Neuronal stem cell (in vitro differentiated cells): ENCODE results near the gene TMEM164.

Source experiments
- DNase-seq: peaks from one replicate; pipeline ENCODE4 v3.0.0-alpha.2; 2013; ENCODE audit warnings: low spot score
- H2AFZ ChIP-seq: one replicate; pipeline ENCODE4 v1.6.1; 2013; ENCODE audit warnings: mild to moderate bottlenecking, low read length, inconsistent platforms
- H2AK5ac ChIP-seq: 2 replicates; pipeline ENCODE4 v1.6.1; 2013; ENCODE audit warnings: low read depth, mild to moderate bottlenecking, inconsistent platforms, low read length, moderate library complexity, mixed read lengths
- H2BK120ac ChIP-seq: 2 replicates; pipeline ENCODE4 v1.6.1; 2013; ENCODE audit warnings: low read depth, mild to moderate bottlenecking, inconsistent platforms, low read length, moderate library complexity, mixed read lengths
- H2BK12ac ChIP-seq: one replicate; pipeline ENCODE4 v1.6.1; 2013; ENCODE audit warnings: low read length, inconsistent platforms
- H2BK15ac ChIP-seq: 2 replicates; pipeline ENCODE4 v1.6.1; 2013; ENCODE audit warnings: mild to moderate bottlenecking, low read length, inconsistent platforms, mixed read lengths
- H2BK5ac ChIP-seq: one replicate; pipeline ENCODE4 v1.6.1; 2013; ENCODE audit warnings: inconsistent platforms, mild to moderate bottlenecking, low read length, moderate library complexity
- H3K14ac ChIP-seq: one replicate; pipeline ENCODE4 v1.6.1; 2013; ENCODE audit warnings: low read length, inconsistent platforms
- H3K18ac ChIP-seq: 2 replicates; pipeline ENCODE4 v1.6.1; 2013; ENCODE audit warnings: low read length, inconsistent platforms
- H3K23ac ChIP-seq: 2 replicates; pipeline ENCODE4 v1.6.1; 2013; ENCODE audit warnings: low read depth, mild to moderate bottlenecking, mixed read lengths, low read length, inconsistent platforms; ENCODE audit not compliant: poor library complexity
- H3K27ac ChIP-seq: replicated peaks from 3 replicates; pipeline ENCODE4 v1.5.1; 2013; ENCODE audit warnings: low read length, inconsistent platforms
- H3K27me3 ChIP-seq, 3 experiments: 2 replicates each; pipeline ENCODE4 v1.6.1; 2013; ENCODE audit warnings: low read length in 3 of 3, mild to moderate bottlenecking in 2 of 3, inconsistent platforms in 1 of 3, low read depth in 1 of 3, mixed read lengths in 1 of 3, moderate library complexity in 1 of 3; ENCODE audit not compliant: control insufficient read depth in 3 of 3, insufficient read depth in 3 of 3
- H3K36me3 ChIP-seq, 2 donors: replicated peaks in 1 of 2; 2 replicates each; pipeline ENCODE4 v1.6.1; 2013; ENCODE audit warnings: low read length in 2 of 2; ENCODE audit not compliant: control insufficient read depth in 2 of 2, insufficient read depth in 2 of 2
- H3K4ac ChIP-seq: 2 replicates; pipeline ENCODE4 v1.6.1; 2013; ENCODE audit warnings: inconsistent platforms, mild to moderate bottlenecking, low read length, moderate library complexity
- H3K4me1 ChIP-seq, 2 donors: 1 replicate in 1 of 2; 2 replicates in 1 of 2; pipeline ENCODE4 v1.6.1; 2013; ENCODE audit warnings: low read length in 2 of 2, low read depth in 1 of 2; ENCODE audit not compliant: control insufficient read depth in 2 of 2, insufficient read depth in 1 of 2
- H3K4me2 ChIP-seq: one replicate; pipeline ENCODE4 v1.6.1; 2013; ENCODE audit warnings: mild to moderate bottlenecking, low read length, inconsistent platforms; ENCODE audit not compliant: insufficient read depth, poor library complexity, severe bottlenecking
- H3K4me3 ChIP-seq, 2 donors: 2 replicates each; pipeline ENCODE4 v1.5.1; 2013; ENCODE audit warnings: low read length in 2 of 2, mild to moderate bottlenecking in 2 of 2, inconsistent platforms in 1 of 2, moderate library complexity in 1 of 2
- H3K79me1 ChIP-seq: one replicate; pipeline ENCODE4 v1.6.1; 2013; ENCODE audit warnings: low read depth, mild to moderate bottlenecking, inconsistent platforms, low read length, moderate library complexity
- H3K9ac ChIP-seq: one replicate; pipeline ENCODE4 v1.6.1; 2013; ENCODE audit warnings: mild to moderate bottlenecking, low read depth, low read length, inconsistent platforms; ENCODE audit not compliant: poor library complexity
- H3K9me3 ChIP-seq, 2 donors: replicated peaks in 1 of 2; 2 replicates each; pipeline versions ENCODE3 to v1.6.1; 2013; ENCODE audit warnings: low read length in 2 of 2, mild to moderate bottlenecking in 2 of 2, inconsistent platforms in 1 of 2, low read depth in 1 of 2, mixed read lengths in 1 of 2, moderate library complexity in 1 of 2; ENCODE audit not compliant: control insufficient read depth in 2 of 2, insufficient read depth in 1 of 2
- H4K8ac ChIP-seq: one replicate; pipeline ENCODE4 v1.6.1; 2013; ENCODE audit warnings: low read depth, mild to moderate bottlenecking, inconsistent platforms, low read length, moderate library complexity
- H4K91ac ChIP-seq: one replicate; pipeline ENCODE4 v1.6.1; 2013; ENCODE audit warnings: low read length, low read depth, mild to moderate bottlenecking, inconsistent platforms; ENCODE audit not compliant: poor library complexity
- WGBS, 2 donors: extraction: QIAGEN DNeasy Blood & Tissue Kit; methylation state at CpG; one replicate each; pipeline ENCODE4 v1.1.7; 2013; ENCODE audit warnings: missing lambda C conversion rate in 2 of 2, mixed read lengths in 1 of 2; ENCODE audit not compliant: insufficient read length in 2 of 2, insufficient replicate concordance in 1 of 2; ENCODE audit errors: extremely low coverage in 2 of 2; 5-methylcytosine and 5-hydroxymethylcytosine counted together

The TMEM164 gene

DNA sequence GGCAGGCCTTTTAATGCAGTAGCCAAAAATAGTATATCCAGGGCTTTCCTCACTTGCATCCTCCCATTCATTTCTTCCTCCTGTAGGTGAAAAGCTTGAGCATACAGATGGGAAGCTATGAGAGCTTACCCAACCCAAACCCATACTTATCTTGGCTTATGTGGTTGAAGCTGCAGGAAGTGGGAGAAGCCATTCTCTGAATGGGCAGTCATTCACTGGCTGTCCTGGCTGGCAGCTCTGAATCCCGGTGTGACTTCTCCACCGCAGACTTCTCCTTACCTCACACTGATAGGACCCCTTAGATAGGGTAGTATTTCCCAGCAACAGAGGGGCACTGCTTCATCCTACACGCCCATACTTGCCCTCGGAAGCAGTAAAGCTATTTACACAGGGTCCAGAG, 189.6 kb downstream of the TMEM164 start:
- H2AFZ ChIP-seq, result no peak overlapping the region

GRCh38 chrX:110194977-110195376, 192.1 kb downstream of the TMEM164 start:
- Histone ChIP-seq H2BK5ac (no peak overlapping the region), H3K36me3 (no peaks in the 10 kb centered on the region), H3K4ac (no peak overlapping the region), H3K27ac (no peak overlapping the region), H2BK15ac (no peak overlapping the region), H2AFZ (no peak overlapping the region), H3K14ac (no peak overlapping the region), H3K23ac (no peak overlapping the region), H2BK120ac (no peak overlapping the region), H3K4me2 (no peak overlapping the region), H3K4me3 (no peak overlapping the region), H3K27me3 (peaks cover 0 to 3% (median 0%) of the 10 kb centered on the region in 3 experiments), H3K4me1 (no peaks in the 10 kb centered on the region), H3K79me1 (no peaks in the 10 kb centered on the region), H4K91ac (no peak overlapping the region), H3K9me3 (no peaks in the 10 kb centered on the region), H3K9ac (no peak overlapping the region), H4K8ac (no peak overlapping the region), H2BK12ac (no peak overlapping the region), H2AK5ac (no peak overlapping the region), H3K18ac (no peak overlapping the region)
- DNase-seq, result no peak
- no CpG with 5 or more reads among the region's 3 CpGs for WGBS, 2 donors

More for the DNA sequence above, 189.6 kb downstream of the TMEM164 start:
- H3K4ac ChIP-seq, result no peak overlapping the region
- no peak overlapping the region for H4K8ac ChIP-seq
- no peak overlapping the region for H3K18ac ChIP-seq
- H3K9me3 ChIP-seq, result no peaks in the 10 kb centered on the region
- no peaks in the 10 kb centered on the region for H3K36me3 ChIP-seq
- peaks cover 0 to 3% (median 0%) of the 10 kb centered on the region in 3 experiments for H3K27me3 ChIP-seq
- no peaks in the 10 kb centered on the region for H3K79me1 ChIP-seq
- no peak overlapping the region for H3K14ac ChIP-seq
- H2BK5ac ChIP-seq, result no peak overlapping the region
- H2BK15ac ChIP-seq, result no peak overlapping the region
- H3K4me3 ChIP-seq, result no peak overlapping the region
- no peak overlapping the region for H2BK12ac ChIP-seq
- no peak overlapping the region for H4K91ac ChIP-seq
- no peak overlapping the region for H2AK5ac ChIP-seq
- no peak overlapping the region for H3K23ac ChIP-seq
- no peak overlapping the region for H3K9ac ChIP-seq
- no peak for DNase-seq
- H2BK120ac ChIP-seq, result no peak overlapping the region
- H3K27ac ChIP-seq, result no peak overlapping the region
- no CpG with 5 or more reads among the region's 4 CpGs for WGBS, 2 donors
- H3K4me1 ChIP-seq, result no peaks in the 10 kb centered on the region
- no peak overlapping the region for H3K4me2 ChIP-seq

GRCh38 chrX:110201799-110202198, 198.9 kb downstream of the TMEM164 start:
- no peak overlapping the region for H2BK120ac ChIP-seq
- no peak overlapping the region for H2BK5ac ChIP-seq
- no peak overlapping the region for H3K14ac ChIP-seq
- WGBS, 2 donors, result no CpG with 5 or more reads among the region's 3 CpGs
- no peaks in the 10 kb centered on the region for H3K36me3 ChIP-seq
- no peak overlapping the region for H4K8ac ChIP-seq
- H3K79me1 ChIP-seq, result no peaks in the 10 kb centered on the region
- H3K27me3 ChIP-seq, result no peaks in the 10 kb centered on the region
- no peak overlapping the region for H3K9ac ChIP-seq
- H3K4me2 ChIP-seq, result no peak overlapping the region
- no peak overlapping the region for H3K18ac ChIP-seq
- H2AFZ ChIP-seq, result no peak overlapping the region
- no peak overlapping the region for H3K23ac ChIP-seq
- H2AK5ac ChIP-seq, result no peak overlapping the region
- H3K4me1 ChIP-seq, result no peaks in the 10 kb centered on the region
- no peak overlapping the region for H3K4me3 ChIP-seq
- no peak overlapping the region for H2BK12ac ChIP-seq
- H4K91ac ChIP-seq, result no peak overlapping the region
- no peak overlapping the region for H3K4ac ChIP-seq
- H3K9me3 ChIP-seq, result no peaks in the 10 kb centered on the region
- no peak for DNase-seq
- H3K27ac ChIP-seq, result no peak overlapping the region
- H2BK15ac ChIP-seq, result no peak overlapping the region

GRCh38 chrX:110204986-110205385, 202.1 kb downstream of the TMEM164 start:
- no peak overlapping the region for H3K4me3 ChIP-seq
- no peak overlapping the region for H4K91ac ChIP-seq
- H2BK12ac ChIP-seq, result no peak overlapping the region
- H2BK120ac ChIP-seq, result no peak overlapping the region
- no peak overlapping the region for H2BK15ac ChIP-seq
- no peaks in the 10 kb centered on the region for H3K9me3 ChIP-seq
- H3K4me1 ChIP-seq, result no peaks in the 10 kb centered on the region
- no peak overlapping the region for H3K27ac ChIP-seq
- no peak overlapping the region for H3K4ac ChIP-seq
- H3K14ac ChIP-seq, result no peak overlapping the region
- H2AK5ac ChIP-seq, result no peak overlapping the region
- H4K8ac ChIP-seq, result no peak overlapping the region
- no peaks in the 10 kb centered on the region for H3K36me3 ChIP-seq
- no peaks in the 10 kb centered on the region for H3K27me3 ChIP-seq
- no peak for DNase-seq
- no peak overlapping the region for H3K23ac ChIP-seq
- H3K4me2 ChIP-seq, result no peak overlapping the region
- H3K18ac ChIP-seq, result no peak overlapping the region
- no peak overlapping the region for H3K9ac ChIP-seq
- no peak overlapping the region for H2BK5ac ChIP-seq
- no peaks in the 10 kb centered on the region for H3K79me1 ChIP-seq
- no peak overlapping the region for H2AFZ ChIP-seq
